Measurements from ENCODE around the gene C1orf232.
A peak's percentile ranks its signal among the peaks of the same experiment; 100 is the strongest.

C1orf232 gene

DNA sequence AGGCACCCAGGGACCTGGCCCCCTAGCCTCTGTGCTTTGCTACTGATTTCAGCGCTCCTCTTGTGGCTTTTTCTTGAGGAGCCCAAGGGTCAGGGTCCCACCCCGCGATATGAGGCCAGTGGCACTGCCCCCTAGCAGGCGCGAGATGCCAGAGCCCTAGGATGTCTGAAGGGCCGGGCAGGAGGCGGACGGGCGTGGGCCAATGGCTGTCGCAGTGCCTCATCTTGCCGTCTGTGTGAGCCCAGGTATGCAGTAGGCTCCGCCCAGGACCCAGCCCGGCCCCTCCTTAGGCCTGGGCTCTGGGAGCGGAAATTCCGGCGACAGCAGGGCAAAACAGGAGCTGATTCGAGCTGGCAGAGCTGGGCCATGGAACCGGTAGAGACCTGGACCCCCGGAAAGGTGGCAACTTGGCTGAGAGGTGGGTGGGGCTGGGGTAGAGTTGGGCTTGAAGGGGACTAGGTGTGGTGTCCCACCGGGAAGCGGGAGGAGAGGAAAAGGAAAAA lies 8.5 kb upstream of the C1orf232 start, which contains the start of gene CNKSR1:
Gene CNKSR1, plus strand, starts transcription at position 310 of the 503 bp plus-strand sequence. Its CDS starts 57 bp downstream, at position 367.
- no peak for DNase-seq (ENCODE audit: low read depth in 2 of 2)

DNA sequence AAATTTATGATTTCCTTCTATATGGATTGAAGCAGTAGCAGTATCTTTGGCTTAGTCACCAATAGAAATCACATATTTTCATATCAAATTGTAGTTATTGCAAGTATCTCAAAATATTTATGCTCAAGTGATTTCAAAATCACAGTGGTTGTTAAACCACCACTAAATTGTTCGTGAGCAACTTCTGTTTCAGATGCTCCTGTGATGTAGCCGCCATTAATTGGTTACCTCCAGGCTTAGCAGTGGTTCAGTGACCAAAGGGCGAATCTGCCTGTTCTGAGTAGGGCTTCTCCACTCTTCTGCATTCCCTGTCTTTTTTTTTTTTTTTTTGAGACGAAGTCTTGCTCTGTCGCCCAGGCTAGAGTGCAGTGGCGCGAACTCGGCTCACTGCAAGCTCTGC lies 6.6 kb upstream of the C1orf232 start:
- no peak for DNase-seq (ENCODE audit: low read depth in 2 of 2)

DNA sequence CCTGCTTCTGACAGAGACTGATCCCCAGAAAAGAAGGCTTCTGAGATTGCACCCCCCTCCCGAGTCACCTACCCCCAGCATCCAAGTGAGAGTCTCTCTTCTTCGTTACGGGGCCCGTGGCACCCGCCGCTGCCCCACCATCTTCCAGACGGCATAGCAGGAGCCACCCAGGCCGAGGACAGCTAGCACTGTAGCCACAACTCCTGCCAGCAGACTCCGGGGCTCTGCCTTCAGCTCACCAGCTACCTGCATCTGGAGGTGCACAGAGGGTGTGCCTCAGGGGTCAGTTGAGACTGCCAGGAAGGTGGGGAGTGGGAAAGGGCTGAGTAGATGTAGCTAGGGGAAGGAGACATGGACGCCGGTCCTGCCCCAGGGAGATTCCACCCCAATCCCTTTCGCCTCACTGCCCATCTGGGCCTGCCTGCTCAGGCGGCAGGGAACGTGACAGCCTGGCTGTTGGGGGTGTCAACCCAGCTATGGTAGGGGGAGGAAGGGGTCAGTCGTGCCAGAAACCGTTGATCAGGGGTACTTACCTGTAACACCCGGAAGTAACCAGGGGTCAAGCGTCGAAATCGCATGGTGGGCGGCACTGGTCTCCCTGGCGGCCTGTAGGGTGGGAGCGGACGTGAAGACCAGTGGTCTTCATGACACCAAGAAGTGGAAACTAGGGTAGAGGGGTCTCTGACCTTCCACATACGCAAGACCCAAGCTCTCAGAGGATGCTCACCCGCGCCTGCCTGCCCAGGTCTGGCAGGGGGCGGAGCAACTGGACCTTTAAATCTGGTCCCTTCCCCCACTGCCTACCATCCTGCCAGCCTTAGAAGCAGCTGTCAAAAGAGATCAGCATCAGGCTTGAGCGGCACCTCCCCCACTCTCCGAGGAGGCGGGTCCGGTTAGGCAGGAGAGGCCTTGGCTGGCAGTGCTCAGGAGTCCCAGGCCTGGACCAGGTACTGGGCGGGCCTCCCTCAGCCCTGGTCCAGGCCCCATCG lies 2.6 kb upstream of the C1orf232 start, which contains the start of gene ZNF593OS:
Gene ZNF593OS, minus strand, starts transcription at position 749 of the 989 bp plus-strand sequence. Its CDS starts 171 bp downstream, at position 578.
- no peak for DNase-seq (ENCODE audit: low read depth in 2 of 2)

DNA sequence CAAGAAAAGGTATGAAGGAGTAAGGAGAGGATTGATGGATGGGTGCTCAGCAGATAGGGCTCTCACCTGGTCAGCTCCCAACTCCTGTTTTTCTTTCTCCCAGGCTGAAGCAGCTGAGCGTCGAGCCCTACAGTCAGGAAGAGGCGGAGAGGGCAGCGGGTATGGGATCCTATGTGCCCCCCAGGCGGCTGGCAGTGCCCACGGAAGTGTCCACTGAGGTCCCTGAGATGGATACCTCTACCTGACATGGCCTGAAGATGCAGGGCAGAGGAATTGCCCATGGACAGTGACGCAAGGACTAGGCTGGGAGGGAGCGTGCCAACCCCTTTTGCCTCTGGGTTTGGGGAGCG lies 1.7 kb upstream of the C1orf232 start:
- no peak for DNase-seq (ENCODE audit: low read depth in 2 of 2)

DNA sequence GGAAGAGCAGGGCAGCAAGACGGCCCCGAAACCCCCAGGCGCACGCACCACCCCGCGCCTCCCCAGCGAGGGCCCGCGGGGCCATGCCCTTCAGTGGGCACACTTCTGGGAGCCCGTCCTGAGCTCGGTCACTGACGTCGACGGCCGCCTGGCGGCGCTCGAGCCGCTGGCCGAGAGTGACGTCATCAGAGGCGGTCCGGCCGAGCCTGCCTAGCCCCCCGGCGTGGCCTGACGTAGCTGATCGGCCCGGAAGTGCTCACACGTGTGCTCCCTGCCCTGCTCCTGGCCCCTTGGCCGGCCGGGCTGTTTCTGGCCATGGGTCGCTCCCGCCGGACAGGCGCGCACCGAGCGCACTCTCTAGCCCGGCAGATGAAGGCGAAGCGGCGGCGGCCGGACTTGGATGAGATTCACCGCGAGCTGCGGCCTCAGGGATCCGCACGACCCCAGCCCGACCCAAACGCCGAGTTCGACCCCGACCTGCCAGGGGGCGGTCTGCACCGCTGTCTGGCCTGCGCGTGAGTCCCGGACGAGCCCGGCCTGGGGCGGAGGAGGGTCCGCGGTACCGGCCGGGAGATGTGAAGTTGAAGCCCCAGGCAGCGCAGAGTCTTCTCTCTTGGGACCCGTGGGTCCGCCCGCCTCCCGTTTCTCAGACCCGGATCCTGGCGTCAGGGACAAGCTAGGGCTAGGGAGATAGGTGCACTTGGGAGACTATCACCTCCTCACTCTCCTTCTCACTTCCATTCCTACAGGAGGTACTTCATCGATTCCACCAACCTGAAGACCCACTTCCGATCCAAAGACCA lies 1.1 kb upstream of the C1orf232 start, which contains the start of gene ZNF593:
Gene ZNF593, plus strand, starts transcription at position 240 of the 803 bp plus-strand sequence. Its CDS starts 76 bp downstream, at position 316.
- peak; percentile 68 to 77 for DNase-seq (ENCODE audit: low read depth in 2 of 2)

DNA sequence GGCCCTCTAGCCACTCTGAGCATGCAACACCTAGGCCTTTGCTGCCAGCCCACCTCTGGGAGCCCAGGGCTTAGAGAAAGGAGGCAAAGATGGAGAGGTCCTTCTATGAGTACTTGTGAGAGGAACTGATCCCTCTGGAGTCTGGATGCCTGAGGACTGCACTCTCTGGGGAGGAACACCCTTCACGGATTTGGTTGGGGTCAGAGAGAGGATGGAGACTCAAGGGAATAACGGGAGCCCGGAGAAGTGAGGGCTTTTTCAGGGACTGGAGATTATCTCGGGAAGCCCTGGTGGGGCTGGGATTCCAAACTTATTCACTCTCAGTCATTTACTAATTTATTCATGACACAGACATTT lies 413 bp upstream of the C1orf232 start:
- DNase-seq (ENCODE audit: low read depth in 2 of 2), result no peak

DNA sequence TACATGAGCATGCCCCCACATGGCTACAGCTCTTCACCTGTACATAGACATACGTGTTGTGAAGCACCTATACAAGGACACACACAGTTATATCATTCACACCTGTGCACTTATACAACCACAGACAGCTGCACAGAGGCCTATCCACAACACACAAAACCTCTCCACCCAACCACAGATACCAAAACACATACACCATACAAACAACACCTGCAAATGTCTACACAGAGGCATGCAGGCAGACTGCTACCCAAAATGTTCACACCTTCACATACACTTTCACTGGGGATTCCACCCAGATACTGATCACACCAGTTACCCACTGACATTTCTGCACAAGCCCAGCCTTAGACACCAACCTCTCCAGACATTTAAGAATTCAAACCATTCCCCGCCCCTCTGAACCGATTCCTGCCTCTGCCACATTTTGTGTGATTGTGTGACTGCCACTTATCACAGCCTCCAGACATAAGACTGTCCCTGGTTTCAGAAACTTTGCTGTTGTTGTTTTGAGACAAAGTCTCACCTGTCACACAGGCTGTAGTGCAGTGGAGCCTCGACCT lies 2.0 kb downstream of the C1orf232 start:
- DNase-seq (ENCODE audit: low read depth in 2 of 2), result no peak

DNA sequence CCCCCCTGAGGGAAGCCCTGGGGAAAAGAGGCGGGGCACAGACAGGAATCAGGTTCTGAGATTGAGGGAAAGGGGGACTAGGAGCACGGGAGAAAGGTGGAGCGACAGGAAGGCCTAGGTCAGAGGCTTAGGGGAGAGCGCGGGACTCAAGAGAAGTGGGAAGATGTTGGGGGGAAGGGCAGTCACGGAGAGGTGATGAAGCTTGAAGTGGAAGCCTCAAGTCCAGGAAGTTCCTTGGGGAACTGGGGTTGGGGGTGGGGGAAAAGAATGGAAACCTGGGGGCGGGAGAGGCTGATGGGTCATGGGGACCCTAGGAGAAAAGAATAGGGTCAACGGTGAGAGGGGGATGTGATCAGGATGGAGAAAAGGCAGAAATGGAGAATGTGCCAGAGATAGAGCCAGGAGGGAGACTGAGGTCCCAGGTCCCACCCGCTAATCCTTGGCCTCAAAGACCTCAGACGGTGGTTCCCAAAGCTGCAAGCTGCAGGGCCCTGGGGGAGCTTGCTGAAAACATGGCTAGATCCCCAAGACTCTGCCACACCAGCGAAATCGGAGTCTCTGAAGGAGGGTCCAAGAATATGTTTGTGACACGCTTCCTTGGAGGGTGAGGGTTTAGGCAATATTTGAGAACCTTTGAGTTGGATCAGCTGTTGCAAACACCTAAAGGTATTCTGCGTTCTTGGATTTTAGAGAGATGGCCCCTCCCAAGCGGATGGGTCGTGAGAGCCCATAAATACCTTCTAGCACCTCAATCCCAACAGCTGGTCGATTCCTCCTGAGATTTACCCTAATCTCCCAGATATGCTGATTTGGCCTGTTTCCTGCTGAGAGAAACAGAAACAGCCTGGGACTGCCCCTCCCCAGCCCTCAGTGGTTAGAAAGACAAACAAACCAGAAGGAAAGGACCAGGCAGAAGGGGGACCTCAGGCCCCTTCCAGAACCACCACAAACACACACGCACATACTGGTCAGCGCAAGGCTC lies 3.6 kb downstream of the C1orf232 start:
- DNase-seq (ENCODE audit: low read depth in 2 of 2), result no peak

DNA sequence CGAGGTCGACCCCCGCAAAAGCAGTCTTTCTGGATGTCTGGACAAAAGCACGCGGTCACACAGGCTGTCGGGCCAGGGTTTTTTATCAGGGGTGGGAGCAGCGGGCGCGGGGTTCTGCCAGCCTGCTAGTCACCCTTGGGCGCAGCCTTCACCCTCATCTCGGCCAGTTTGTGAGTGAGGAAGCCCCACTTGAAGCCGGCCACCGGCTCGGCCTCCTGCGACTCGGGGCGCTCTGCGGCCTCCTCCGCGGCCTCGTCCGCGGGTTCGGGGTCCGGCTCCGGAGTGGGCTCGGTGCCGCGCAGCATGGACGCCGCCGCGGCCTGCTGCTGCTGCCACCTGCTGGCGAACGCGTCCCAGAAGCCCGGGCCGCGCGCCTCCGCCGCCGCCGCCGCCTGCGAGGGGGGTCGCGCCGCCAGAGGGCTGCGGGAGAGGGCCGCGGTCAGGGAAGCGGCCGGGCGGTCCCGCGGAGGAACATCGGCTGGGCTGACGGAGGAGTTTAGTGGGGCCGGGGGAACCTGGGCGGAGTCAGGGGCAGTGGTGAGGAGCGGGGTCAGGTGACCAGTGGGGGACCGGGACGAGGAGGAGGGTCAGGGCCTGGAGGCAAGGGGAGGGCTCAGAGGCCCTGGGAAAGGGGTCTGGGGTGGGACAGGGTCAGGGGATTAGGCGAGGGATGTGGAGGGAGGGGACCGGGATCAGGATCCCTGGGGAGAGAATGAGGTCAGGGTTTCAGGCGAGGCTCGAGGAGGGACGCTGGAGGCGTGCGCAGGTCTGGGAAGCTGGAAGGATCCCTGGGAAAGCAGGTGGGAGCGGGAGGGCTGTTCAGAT lies 4.5 kb downstream of the C1orf232 start:
- DNase-seq (ENCODE audit: low read depth in 2 of 2), result peak in 1 of 2 donors; percentile 25

DNA sequence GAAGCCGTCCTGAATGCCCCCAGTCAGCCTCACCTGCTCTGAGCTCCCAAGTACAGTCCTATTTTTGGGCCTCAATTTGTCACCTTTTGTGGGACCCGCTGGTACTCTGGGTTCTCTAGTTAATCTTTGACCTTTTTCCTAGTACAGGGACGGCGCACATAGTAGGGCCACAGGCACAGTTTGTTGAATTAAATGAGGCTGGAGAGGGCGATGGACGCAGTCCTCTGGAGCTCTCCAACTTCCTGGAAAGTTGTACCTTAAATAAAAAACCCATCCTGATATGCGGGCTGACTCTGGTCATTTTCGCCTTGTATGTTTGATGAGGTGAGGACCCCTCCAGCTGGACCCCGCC lies 5.1 kb downstream of the C1orf232 start:
- DNase-seq (ENCODE audit: low read depth in 2 of 2), result no peak

DNA sequence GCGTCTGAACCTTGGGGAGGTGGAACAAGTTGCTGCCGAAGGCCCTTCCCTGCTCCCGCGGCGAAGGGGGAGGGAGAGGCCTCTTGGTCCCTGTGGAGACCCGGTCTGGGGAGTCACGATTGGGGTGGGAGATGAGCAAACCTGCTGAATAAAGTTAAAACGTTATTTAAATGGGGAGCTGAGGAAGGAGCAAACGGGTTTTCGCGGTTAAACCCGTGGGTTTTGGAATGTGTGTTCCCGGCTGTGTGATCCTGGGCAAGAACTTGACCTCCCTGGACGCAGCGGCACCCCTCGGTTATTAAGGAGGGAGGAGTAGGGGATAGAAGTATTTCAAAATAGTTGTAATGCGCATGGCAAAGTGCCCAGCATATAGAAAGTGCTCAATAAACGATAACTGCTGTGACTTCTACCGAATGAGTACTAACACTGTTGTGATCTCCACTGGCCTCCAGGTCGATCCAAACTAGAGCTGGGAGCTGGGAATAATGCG lies 6.5 kb downstream of the C1orf232 start:
- no peak for DNase-seq (ENCODE audit: low read depth in 2 of 2)

DNA sequence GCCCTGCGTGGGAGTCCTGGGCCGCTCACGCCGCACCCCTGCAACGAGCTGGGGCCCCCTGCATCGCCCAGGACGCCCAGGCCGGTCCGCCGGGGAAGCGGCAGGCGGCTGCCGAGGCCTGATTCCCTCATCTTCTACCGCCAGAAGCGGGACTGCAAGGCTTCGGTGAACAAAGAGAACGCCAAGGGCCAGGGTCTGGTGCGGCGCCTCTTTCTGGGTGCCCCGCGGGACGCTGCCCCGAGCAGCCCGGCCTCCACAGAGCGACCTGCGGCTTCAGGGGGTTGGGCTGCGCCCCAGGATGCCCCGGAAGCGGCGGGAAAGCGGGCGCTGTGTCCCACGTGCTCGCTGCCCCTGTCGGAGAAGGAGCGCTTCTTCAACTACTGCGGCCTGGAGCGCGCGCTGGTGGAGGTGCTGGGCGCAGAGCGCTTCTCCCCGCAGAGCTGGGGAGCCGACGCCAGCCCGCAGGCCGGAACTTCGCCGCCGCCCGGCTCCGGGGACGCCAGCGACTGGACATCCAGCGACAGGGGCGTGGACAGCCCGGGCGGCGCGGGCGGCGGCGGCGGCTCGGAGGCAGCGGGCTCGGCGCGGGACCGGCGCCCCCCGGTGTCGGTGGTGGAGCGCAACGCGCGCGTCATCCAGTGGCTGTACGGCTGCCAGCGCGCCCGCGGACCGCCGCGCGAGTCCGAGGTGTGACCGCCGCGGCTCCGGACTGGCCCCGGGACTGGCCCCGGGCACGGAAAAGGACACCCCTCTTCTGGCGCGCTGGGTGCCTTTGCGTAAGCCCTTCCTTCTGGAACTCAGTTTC lies 7.1 kb downstream of the C1orf232 start:
- DNase-seq (ENCODE audit: low read depth in 2 of 2), result no peak

DNA sequence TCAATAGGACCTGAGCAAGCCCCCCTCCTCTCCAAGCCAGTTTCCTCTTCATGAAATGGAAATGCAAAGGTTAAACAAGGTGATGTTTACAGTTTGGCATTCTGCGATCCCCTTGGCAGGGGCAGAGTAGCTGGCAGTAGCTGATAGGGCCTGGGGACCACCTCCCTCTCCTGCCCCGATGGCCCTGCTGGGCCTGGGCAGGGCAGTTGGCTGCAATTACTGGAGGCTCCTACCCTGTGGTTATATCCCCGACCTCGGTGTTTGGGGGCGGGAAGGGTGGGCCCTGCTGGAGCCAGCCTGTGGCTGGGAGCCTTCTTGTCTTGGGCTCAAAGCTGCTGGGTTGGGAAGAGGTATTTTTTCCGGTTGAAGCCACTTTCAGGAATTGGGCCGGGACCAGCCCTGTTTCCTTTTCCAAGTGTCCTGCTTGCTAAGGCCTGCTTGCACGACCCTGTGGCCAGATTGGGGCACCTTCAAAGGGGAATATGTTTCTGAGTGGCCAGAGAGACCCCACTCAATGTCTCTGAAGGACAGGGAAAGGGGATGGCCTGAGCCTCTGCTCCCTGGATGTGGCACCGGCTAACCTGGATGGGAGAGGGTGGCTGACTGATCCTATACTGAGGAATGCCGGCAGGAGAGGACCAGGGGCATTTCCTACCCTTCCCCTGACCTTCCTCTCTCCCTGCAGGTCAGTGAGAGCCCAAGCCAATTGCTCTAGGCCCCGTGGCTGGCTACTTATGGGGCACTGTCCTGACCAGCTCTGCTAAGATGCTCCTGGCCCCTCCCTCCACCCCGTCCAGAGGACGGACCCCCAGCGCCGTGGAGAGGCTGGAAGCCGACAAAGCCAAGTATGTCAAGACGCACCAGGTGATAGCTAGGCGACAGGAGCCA lies 8.0 kb downstream of the C1orf232 start:
- no peak for DNase-seq (ENCODE audit: low read depth in 2 of 2)

DNA sequence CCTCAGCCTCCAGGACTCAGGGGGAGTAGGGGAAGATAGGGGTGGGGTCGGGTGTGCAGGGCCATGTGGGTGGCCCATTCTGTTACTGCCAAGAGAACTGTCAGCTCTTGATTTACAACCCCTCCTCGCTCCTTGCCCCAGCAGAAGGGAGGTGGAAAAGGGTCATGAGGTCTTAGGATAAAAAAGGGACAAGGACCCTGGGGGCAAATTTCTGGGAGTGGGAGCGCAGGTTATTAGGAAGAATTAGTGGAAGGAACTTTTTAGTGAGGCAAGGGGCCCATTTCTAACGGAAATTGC lies 9.1 kb downstream of the C1orf232 start:
- DNase-seq (ENCODE audit: low read depth in 2 of 2), result no peak

DNA sequence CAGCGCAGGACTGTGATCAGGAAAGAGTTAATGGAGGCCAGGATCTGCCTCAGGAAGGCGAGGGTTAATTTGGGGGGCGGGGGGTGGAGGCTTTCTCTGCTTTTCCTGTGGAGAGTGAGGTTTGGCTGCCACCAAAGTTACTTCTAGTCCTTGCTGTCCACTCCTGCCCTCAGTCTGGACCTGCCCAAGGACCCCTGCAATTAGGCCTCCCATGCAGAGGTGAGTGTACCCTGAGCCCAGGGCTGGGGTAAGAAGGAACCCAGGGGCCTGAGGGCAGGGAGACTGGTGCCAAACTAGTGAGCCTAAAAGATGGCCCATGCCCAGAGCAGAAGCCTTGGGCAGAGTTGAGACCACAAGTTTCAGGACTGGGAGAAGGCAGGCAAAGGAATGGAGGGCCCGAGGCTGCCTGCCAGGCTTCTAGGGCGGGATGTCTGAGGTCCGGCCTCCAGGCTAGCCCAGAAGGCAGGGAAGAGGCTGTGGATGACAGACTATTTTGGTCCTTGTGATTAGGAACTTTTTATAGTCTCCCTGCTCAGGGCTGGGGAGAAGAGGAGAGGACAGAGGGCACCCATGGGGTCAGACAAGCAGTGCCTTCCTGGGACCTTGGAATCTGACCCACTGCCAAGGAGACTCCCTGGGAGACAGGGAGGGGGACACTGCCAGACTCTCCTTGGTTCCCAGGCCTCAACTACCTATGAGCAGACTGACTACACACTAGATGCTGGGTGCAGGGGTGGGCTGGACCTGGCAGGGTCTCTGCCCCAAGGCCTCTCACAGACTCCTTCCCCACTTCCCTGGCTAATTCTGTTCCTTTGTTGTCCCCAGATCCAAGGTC lies 9.6 kb downstream of the C1orf232 start, which contains the start of gene FAM110D:
Gene FAM110D, plus strand, starts transcription at position 172 of the 835 bp plus-strand sequence. CDS start 2,213 bp downstream, outside the sequence.
- no peak for DNase-seq (ENCODE audit: low read depth in 2 of 2)

DNA sequence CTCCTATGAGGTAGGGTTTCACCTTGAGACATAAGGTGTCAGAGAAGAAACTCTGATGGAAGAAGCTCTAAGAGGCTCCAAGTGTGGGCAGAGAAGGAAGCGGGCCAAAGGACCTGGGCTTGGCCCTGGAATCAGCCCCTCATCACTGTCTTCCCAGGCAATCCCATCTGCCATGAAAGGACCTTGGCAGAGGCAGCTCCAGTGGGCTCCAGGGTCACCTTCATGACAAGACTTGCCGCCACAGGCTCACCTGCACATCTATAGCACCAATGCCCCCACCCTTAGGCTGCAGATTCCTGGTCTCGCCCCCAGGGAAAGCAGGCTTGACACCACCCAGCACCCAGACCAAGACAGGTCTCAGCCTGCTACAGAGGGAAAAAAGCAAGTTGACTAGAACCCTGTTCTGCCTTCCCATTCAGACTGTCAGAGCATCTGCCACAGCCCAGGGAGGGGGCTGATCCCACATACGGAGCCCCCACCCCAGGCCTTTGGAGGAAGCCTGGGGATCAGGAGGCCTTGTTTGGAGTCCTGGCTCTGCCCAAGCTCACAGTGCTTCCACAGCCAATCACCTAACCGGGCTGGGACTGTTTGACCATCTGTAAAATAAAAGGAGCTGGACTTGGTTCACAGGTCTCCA lies 10.4 kb downstream of the C1orf232 start:
- DNase-seq (ENCODE audit: low read depth in 2 of 2), result no peak
